Suppressor macrophage treated with lipopolysaccharide for 1 hour (primary cell): ENCODE data around the gene COL4A2.

ENCODE experiments used
- DNase-seq, 3 donors: peaks; one replicate each; pipeline ENCODE4 v3.0.0-alpha.2; 2020 to 2022

The COL4A2 gene

DNA sequence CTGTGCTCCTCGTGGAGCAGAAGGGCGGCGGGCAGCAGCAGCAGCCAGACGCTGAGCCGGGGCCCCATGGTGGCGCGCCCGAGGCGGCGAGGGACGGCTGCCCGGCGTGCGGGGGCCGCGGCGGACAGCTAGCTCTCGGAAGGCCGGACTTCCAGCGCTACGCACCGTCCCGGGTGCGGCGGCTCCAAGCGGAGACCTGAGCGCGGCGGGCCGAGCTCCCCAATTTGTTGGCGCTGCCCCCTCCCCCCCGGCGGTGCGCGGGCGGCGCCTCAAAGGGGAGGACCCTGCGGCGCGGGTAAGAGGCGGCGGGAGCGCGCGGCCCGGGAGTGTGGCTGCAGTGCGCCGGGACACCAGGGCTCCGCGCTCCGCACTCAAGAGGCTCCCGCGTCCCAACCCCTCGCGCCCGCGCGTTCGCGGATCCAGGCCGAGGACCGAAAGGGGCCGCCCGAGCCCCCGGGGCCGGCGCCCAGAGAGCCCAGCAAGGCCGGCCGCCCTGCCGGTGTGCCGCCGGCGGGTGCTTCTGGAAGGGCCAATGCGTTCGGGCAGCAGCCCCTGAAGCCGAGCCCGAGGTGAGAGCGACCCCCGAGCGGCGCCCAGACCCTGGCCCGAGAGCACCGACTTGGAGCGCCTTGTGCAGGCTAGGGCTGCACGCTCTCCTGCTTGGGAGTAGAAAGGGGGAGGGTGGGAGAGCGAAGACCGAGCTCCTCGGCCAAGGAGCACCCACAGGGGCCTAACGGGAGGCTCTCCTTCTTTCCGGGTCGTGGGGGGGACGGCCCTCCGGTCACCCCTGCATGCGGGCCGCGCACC is at the start of gene COL4A2, which contains the start of gene COL4A1:
Gene COL4A2, plus strand, starts transcription at position 325 of the 807 bp plus-strand sequence. CDS start 620 bp downstream, outside the sequence.
Gene COL4A1, minus strand, starts transcription at position 198 of the 807 bp plus-strand sequence. Its CDS starts 130 bp downstream, at position 68.
- DNase-seq, result peak in 1 of 3 donors; percentile 29

DNA sequence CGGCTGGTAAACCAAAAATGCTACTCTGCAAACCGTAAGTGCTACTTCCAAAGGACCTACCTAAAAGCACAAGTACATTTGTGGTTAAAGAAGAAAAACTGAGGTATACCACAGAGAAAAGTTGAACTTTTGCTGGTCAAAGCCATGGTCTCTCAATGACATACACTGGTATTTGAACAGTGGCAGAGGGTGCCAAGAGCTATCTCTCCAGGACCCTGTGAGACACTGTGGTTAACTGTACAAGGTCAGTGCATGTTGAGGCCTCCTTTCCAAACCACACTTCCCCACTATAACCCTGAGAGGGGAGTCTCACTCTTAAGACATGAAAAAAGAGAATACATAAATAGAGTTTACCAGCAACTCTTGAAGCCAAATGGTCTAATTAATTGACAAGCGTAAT is 49.7 kb upstream of the COL4A2 start:
- no peak for DNase-seq

DNA sequence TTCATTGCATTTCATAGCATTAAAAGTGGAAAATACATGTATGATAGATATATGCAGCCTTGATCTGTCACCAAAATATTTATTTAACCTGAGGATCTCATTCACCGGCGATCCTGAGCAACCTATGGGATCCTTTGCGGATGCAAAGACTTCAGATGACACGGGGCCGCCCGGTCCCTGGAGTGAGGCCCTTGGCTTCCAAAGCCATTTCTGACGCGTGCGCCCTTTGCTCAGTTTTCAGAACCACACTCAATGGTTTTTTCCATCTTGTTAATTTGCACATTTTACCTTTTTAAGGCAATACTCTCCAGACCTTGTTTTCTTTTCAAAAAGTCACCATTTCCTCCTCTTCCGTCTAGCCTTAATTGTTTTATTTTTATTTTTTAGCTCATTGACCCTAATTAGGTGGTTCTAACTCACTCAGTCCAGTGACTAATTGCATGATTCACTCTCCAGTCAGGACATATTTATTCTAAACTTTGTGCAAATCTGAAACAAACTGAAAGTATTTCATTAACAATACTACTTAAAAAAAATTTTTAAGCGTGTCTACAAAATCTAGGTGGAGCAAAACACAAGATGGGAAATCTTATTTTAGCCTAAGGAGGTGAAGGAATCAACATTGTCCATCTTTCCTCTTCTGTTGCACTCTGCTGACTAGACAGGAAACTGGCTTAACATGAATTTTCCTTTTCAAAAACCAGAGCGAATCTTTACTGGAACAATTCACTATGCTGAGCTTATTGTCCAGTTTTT is 48.0 kb upstream of the COL4A2 start:
- peak in 2 of 3 donors; percentile 4 to 35 for DNase-seq

DNA sequence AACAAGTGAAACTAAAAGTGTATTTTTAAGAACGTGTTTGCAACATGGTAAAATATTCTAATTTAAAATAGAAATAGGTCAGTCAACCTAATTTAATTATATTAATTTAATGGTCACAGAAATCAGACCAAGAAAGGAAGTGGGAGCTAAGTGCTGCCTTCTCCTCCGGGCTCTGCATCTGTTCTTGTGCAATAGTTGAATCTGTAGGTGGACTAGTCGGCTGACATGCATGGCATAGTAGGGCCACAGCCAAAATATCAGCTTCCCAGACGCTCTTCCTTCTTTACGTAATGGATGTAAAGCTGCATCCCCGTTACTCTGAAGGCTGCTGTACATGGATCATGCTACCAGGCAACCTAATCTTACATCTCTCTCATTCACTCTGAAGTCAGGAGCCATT is 47.4 kb upstream of the COL4A2 start:
- DNase-seq, result no peak

DNA sequence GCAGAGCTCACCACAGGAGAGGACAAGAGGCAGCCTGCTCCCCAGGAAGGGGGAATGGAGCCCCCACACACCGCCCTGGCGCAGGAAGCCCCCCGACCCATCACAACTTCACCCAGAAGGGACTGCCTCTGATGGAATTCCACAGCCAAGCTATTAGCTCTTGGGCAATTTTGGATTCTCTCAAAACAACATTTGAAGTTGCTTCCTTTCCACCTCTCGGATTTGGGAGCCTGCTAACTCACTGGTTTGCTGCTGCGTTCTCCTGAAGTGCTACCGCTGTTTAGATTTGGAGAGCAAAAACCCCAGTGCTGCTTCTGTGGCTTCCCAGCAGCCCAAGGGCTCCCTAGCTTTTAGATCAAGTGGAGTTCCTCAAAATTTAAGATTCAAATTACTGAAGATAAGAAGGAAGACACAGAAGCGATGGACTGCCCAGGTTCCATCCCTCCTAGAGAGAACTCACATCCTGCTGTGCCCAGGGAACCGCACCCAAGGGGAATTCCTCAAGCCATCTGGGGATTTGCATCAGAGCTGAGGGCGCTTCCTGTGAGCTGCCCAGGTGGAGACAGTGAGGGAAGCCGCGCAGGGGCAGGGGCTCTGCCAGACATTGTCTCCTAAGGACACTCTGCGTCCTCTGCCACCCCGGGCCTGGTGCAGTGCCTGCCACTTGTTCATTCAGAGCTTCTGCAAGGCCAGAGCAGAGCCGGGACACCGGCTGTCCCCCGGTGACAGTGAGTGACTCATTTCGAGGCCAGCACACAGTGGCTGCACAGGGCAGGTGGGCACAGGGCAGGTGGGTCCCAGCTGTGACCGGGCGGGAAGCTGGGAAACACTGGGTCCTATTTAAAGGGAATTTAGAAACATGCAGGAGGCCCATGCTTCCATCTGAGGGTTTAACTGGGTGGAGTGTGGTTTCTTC is 45.7 kb upstream of the COL4A2 start:
- DNase-seq, result no peak

DNA sequence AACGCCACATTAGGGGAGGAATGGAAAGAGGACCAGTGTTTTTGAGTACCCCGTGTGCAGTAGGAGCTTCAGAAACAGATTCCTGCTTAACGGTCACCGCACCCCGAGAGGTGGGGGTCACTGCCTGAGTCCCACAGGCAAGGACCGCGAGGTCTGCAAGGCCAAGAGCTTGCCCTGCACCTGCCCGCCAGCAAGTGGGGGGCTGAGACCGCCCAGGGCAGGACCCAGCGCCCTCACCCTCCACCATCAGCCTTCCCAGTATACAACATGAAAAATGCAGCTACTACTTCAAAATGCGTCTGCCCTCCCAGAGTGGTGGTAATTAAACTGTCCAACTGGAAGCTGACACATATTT is 45.0 kb upstream of the COL4A2 start:
- DNase-seq, result no peak

DNA sequence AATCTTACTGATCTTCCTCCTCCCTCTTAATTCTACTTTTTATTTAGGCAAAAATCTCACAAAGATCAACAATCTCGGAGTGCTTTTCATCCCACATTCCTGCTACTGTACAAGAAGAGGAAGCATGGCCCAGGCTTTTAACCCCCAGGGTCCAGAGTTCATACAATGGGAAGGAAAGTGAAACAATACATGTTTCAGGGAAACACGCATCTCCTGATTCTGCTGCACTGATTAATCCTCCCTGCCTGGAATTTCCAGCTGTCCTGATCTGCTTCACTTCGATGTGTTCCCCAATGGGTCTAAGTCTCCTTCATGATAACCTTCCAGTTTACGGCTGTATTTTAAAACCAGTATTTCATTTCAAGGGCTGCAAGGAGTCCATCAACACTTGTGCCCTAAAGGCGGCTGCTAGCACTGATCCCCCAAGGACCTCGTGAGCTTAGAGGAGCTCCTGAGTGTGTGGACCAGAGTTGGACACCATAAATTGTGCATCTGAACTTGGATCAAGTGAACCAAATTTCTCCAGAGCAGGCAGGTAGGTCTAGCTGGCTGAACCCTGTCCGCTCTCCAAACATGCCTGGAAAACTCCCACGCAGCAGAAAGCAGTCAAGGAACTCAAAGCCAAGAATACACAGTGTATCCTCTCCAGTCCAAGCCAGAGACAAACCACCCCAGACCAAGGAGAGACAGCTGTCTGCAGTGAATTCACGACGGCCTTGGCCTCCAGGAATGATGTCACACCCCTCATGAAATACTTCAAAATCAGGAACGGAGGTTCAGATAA is 44.4 kb upstream of the COL4A2 start:
- peak; percentile 14 to 67 (median 48) for DNase-seq

DNA sequence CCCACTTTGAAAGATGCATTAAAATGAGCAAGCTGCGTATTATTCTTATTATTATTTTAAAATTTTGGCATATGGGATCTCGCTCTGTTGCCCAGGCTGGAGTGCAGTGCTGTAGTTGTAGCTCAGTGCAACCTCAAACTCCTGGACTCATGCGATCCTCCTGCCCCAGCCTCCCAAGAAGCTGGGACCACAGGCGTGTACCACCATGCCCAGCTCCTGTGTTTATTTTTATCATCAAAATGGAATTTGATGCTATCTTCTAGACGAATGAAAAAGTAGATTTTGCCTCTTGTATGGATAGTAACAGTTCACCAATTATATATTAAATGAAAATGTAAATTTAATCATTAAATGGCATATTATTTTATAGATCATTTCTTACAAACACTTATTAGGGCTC is 43.7 kb upstream of the COL4A2 start:
- no peak for DNase-seq

DNA sequence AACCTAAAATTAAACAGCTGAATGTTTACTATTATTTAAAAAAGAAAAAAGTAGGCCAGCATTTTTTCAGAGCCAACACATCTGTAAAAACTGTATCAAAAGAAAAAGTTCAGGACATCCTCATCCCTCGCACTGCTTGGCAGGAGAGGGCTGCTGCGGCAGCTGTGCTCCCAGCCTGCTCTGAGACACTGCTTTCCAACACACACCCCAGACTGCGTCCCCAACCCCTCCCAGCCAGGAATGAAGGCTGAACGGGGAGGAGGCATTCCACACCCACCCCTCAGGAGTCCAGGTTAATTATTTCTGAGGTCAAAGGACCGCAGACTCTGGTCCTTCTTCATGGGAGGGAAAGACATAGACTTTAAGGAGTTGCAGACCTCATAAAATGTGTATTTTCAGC is 43.2 kb upstream of the COL4A2 start:
- no peak for DNase-seq

DNA sequence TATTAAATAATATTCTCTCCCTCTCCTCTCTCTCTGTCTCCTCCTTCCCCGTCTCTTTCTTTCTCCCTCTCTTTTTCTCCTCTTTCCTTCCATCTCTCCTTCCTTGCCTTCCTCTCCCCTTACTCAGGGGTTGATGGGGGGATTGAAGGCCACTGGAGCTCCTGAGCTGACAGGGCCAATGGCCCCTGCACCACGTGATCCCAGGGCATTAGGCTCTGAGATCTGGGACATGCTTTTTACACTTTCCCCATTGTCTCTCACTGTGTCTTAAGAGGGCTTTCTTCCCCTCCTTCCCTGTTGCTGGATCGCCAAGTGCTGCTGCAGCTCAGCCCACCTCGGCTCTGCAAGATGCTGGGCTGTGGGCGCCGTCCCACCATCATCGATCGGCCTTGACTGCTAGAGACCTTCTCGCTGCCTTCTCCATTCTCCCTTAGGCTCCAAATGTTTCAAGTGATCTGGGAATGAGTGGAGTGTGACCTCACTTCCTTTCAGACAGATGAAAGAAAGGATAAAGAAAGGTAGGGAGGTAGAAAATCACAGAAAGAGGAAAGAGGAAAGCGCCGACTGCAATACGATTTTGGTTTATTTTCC is 42.3 kb upstream of the COL4A2 start:
- no peak for DNase-seq

DNA sequence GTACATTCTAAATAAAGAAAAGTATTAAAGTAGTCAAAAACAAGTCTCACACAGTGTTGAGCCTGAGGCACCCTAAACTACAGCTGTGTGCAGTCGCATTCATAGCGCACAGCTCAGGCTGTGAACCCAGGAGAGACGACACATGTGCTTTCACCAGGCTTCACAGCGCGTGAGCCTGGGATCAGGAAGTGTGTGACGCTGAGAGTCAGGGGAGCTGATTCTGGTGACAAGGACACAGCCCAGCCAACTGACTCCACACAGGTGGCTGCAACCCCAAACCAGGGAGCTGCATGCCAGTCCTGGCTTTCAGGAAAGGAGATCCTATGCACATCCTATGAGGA is 41.8 kb upstream of the COL4A2 start:
- DNase-seq, result no peak

DNA sequence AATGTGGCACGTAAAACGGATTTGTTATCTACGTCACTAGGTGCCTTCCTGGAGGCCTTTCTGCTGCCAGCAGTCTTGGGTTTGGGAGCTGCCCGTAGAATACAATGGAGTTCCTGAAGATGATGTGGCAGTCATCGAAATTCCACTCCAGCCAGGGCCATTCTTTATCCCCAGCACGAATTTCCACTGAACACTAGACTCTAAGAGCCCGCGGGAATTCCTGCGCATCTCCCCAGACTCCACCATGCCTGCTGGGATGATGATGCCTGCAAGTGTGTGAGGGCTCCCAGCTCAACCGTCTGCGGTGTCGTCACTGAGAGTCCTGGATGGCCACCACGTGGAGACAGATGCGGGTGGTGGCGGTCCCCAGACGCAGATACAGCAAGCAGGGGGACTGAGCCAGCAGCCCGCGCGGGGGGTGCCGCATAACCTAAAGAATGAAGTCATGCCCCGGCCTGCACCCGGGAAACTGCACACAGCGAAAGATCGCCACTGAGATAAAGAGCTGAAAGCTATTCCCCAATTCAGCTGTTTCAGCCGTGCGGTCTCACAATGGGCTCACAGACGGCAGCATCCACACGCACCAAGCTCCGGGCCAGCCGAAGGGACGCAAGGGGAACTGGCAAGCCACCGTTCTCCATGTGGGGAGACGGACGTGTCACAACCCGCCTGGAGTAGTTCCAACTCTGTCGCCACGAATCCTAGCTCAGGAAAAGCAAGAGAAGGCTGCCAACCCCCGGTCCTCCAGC is 41.2 kb upstream of the COL4A2 start:
- no peak for DNase-seq

DNA sequence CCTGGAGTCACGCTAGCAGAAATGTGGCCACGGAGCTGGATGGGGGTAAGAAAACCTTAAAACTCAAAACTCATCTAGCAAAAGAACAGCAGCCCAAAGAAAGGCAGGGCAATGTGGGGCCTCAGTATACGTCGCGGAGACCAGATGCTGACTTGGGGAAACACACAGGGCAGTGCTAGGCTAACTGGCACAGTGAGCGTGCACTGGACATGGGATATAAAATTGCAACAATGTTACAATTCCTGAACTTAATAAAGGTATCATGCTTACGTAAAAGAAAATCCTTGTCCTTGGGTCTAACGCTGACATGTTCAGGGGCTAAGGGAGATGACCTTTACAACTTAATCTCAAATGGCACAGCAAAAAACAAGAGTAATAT is 40.7 kb upstream of the COL4A2 start:
- DNase-seq, result no peak

DNA sequence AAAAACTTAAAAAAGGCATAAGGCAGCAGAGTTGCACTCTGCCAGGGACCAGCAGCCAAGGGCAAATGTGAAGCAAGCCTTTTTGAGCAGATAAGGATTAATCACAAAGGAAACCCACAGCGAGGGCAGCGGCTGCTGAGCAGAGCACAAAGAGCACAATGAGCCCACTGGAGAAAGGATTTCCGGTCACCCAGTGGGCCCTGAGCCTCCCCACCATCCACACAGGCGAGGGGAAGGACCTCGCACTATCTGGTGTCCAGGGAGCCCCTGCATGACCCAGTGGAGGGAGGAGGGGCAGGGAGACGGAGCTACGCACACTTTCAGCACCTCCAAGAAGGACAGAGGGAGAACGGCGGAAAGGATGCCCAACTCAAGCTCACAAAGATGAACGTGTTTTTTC is 40.1 kb upstream of the COL4A2 start:
- DNase-seq, result no peak

DNA sequence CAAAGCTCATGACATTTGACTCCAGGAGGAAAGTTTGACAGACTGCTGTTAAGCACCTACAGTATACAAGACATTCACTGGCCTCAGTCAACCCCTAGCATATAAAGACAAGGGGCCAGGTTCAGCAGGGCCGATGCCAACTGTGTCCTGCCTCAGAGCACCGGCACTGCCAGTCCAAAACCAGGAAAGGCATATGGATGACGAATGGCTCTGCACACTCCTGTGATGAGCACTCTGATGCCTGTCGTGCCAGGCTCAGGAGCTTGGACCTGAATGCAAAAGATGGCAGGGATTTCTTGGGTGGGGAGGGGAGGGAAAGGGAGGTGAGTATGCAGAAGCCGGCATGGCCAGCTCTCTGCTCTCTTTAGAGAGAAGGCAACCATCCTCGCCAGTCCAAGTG is 39.0 kb upstream of the COL4A2 start:
- no peak for DNase-seq

DNA sequence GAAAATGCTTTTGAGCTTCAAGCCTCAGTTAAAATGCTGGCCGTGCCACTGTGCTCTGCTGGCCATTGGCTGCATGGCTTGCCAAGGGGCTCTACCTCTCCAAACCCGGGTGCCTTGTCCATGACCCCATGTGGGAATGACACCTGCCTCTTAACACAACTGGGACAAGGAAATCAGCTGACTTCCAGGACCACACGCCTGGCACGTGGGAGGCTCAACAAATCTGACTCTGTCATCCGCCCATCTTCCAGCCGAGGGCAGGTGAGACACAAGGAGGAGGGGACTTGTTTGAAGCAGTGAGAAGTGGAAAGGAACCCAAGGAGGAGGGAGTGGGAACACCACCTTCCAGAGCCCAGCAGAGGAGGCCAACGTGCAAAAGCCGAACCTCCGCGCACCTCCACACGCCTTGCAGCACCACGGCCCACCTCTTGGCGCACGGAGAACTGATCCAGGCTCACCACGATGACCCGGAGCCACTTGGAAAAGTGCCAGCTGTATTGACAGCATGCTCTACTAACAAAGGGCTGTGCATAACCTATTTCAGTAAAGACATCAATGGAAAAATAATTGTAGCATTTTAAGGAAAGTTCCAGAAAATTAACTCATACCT is 38.4 kb upstream of the COL4A2 start:
- no peak for DNase-seq

DNA sequence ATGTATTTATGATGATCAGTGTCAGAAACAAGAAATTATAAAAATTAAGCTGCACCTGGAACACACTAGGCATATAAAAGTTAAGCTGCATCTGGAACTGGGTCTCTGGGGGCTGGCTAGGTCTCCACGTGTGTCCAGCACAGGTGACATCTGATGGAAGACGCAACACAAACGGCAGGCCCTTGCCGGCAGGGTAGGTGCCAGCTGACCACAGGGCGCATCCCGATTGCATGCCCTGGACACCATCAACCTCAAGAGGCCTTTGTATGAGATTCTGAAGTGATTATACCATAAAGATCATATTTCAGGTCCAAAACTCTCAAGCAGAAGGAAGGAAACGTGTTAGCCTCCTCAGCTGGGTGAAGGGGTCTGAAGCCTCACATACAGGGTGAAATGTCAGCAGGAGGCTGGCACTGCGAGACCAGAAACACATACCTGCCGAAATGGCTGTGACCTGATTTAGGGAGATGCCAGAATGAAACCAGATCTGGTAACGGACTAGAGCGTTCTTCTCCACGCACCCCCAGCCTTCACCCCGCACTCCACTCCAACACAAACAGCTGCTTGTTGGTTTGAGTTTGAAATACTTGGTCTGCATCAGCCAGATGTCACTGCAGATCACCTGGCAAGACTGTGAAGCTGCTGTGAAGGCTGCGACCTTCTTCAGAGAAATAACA is 37.4 kb upstream of the COL4A2 start:
- no peak for DNase-seq

DNA sequence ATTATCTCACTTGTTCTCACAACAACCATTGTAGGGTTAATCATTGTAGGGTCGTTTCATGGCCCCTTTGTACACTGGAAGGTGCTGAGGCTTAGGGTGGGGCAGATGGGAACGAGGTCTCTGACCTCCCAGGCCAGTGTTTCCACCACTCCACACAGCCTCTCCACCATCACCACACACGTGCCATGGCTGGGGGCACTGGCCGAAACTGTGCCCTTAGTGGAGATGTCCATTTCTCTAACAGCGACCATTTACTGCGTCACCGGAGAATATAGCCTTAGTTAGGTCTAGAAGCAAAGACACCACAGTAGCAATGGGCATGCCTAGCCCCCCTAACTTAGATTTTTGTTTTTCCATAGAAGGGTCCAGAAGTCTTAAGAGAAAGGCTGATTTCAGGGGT is 36.6 kb upstream of the COL4A2 start:
- no peak for DNase-seq

DNA sequence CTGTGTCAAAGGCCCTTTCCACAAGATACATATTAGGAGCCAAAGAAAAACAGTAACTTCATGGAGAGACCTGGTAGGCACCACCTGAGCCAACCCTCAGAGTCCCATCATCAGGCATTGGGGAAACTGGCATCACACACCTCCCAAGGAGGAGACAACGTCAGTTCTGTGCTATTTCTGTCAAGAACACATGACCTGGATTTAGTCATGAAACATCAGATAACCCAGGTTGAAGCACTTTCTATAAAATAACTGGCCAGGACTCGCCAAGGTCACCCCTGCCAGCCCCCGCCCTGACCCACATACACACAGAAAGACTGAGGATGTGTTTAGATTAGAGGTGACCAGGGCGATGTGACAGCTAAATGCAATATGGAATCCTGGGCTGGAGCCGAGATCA is 35.8 kb upstream of the COL4A2 start:
- DNase-seq, result no peak

DNA sequence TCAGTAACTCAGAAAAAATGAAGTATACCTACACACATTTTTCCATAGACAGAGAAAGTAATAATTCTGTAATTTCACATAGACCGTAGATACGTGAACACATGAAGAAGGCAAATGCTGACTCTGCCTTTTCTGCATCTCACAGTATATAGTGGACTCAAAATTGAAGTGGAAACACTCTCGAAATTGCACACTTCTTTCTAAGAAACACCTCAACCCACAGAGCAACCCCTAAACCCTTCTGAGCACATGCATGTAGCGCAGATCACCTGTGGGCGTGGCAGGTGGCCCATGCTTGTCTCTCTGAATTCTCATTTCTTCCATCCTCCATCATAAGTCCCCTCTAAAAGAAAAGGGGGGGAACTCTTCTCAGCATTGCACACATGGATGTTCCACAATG is 34.9 kb upstream of the COL4A2 start:
- DNase-seq, result no peak
